Peyer's patch (tissue), 4 donors: ENCODE measurements around the gene CSRP2. TPM values are rescaled to one million over a fixed set of nuclear protein-coding genes. Genes with fewer than 3 reads are reported as not detected.

Experiments
- DNase-seq, 3 donors: peaks; one replicate each; pipeline ENCODE4 v3.0.0-alpha.2; 2017 to 2019
- H3K27ac ChIP-seq, 4 donors: fragments of 200-600 bp; sonication (generic); one replicate each; pipeline ENCODE4 v1.5.1; 2016 to 2019
- H3K27me3 ChIP-seq, 2 donors: fragments of 200-600 bp; sonication (generic); one replicate each; pipeline ENCODE4 v1.5.1; 2019
- H3K36me3 ChIP-seq, 3 donors: fragments of 200-600 bp; sonication (generic); one replicate each; pipeline ENCODE4 v1.5.1; 2016 to 2019
- H3K4me1 ChIP-seq, 4 donors: fragments of 200-600 bp; sonication (generic); one replicate each; pipeline ENCODE4 v1.5.1; 2016 to 2019
- H3K4me3 ChIP-seq, 4 donors: fragments of 200-600 bp; sonication (generic); 1 replicate in 3 of 4; 2 replicates in 1 of 4; pipeline ENCODE4 v1.5.1; 2016 to 2019; ENCODE audit warnings: mild to moderate bottlenecking in 1 of 4
- H3K9me3 ChIP-seq, 4 donors: fragments of 200-600 bp; sonication (generic); one replicate each; pipeline ENCODE4 v1.5.1; 2016 to 2019; ENCODE audit warnings: mild to moderate bottlenecking in 1 of 4
- CTCF ChIP-seq, 6 experiments: fragments of 450-650 bp in 4 of 6; fragments of 200-600 bp in 2 of 6; sonication (generic) in 1 of 6; IDR thresholded peaks; one replicate each; pipeline ENCODE4 v1.5.1; 2017 to 2019; ENCODE audit warnings: antibody characterized with exemption in 6 of 6, mild to moderate bottlenecking in 3 of 6, moderate library complexity in 1 of 6
- POLR2A ChIP-seq, 2 donors: fragments of 450-650 bp; IDR thresholded peaks; one replicate each; pipeline ENCODE4 v1.5.1; 2017; ENCODE audit warnings: antibody characterized with exemption in 2 of 2, mild to moderate bottlenecking in 2 of 2, moderate library complexity in 2 of 2
- total RNA-seq, 4 donors: library from RNA; depleted of rRNA; stranded (reverse); fragments of >200 nt; gene quantifications; one replicate each; pipeline ENCODE4 v1.1.0, GENCODE V29; 2016

The CSRP2 gene
- total RNA-seq, 4 donors from 2014 or later = 1.9 to 10.6 (median 8.5) TPM

DNA sequence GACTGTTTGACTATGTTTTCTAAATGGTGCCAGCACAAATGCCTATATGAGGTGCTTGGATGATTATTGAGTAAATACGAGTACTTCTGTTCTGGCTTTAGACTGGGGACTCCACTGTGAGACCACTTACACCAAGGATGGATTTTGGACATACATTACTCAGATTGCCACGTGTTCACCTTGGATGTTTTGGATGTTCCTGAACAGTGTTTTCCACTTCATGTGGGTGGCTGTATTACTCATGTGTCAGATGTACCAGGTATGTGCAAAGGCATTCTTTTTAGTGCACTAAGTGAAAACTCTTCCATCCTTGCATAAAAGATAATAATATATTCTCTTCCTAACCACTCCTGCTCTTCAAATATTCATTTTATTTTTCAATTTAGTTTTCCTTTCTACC is 30.7 kb downstream of the CSRP2 start:
- Histone ChIP-seq H3K36me3 (peaks cover 0 to 23% (median 0%) of the 10 kb centered on the region in 3 donors), H3K4me1 (no peaks in the 10 kb centered on the region), H3K27ac (no peak overlapping the region), H3K9me3 (no peaks in the 10 kb centered on the region), H3K27me3 (no peaks in the 10 kb centered on the region), H3K4me3 (no peak overlapping the region)
- no peak for DNase-seq
- TF ChIP-seq POLR2A (IDR thresholded peaks at IDR 0.05) (no peak), CTCF (IDR thresholded peaks at IDR 0.05) (no peak)

GRCh38 chr12:76847260-76847659 is 31.6 kb downstream of the CSRP2 start:
- no peaks in the 10 kb centered on the region for H3K4me1 ChIP-seq
- TF ChIP-seq POLR2A (IDR thresholded peaks at IDR 0.05) (no peak), CTCF (IDR thresholded peaks at IDR 0.05) (no peak)
- peaks cover 0 to 23% (median 0%) of the 10 kb centered on the region in 3 donors for H3K36me3 ChIP-seq
- no peaks in the 10 kb centered on the region for H3K9me3 ChIP-seq
- H3K27me3 ChIP-seq = no peaks in the 10 kb centered on the region
- no peak overlapping the region for H3K27ac ChIP-seq
- DNase-seq = no peak
- no peak overlapping the region for H3K4me3 ChIP-seq

DNA sequence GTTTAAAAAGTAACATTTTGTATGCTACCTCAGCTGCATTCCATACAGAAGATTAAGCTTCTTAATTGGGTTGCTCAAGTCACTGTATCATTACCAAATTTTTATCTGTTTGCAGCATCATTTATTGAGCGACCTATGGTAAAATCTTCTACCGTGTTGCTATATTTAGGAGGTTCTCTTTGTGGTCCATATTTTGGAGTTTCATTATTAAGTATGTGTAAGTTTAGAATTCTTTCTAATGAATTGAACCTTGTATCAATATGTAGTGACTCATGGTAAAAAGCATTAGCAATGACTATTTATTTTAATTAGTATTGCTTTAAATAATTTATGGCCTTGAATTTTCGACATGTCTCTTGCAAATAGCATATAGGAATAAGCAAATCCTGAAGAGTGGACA is 42.2 kb downstream of the CSRP2 start:
- no peak for TF ChIP-seq POLR2A (IDR thresholded peaks at IDR 0.05)
- no peak for DNase-seq
- Histone ChIP-seq H3K4me3 (no peak overlapping the region), H3K36me3 (peaks cover 0 to 17% (median 0%) of the 10 kb centered on the region in 3 donors), H3K27me3 (no peaks in the 10 kb centered on the region), H3K27ac (no peak overlapping the region), H3K4me1 (no peaks in the 10 kb centered on the region), H3K9me3 (peaks cover 0 to 5% (median 0%) of the 10 kb centered on the region in 4 donors)

DNA sequence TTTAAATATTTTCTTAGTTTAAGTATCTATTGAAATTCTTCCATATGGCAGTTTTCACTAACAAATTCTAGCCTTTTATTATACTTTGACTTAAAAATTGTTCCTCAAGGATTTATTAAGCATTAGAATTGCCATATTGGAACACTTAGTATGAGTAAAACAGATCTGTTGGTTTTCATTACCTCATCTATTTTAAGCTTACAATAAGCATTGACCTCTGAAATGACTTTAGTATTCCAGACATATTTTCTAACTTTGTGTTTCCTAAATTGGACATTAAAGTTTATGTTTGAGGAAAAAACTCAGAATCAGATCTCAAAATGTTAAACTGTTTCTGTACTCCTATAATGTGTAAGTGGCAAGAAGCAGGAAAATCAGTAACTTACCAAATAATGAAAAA is 48.4 kb downstream of the CSRP2 start:
- no peak overlapping the region for H3K27ac ChIP-seq
- no peak for DNase-seq
- peaks cover 0 to 38% (median 0%) of the 10 kb centered on the region in 3 donors for H3K36me3 ChIP-seq
- no peak overlapping the region for H3K4me3 ChIP-seq
- H3K9me3 ChIP-seq = peaks cover 0 to 5% (median 0%) of the 10 kb centered on the region in 4 donors
- H3K27me3 ChIP-seq = no peaks in the 10 kb centered on the region
- H3K4me1 ChIP-seq = no peaks in the 10 kb centered on the region
- no peak for TF ChIP-seq CTCF (IDR thresholded peaks at IDR 0.05)
- TF ChIP-seq POLR2A (IDR thresholded peaks at IDR 0.05) = no peak

DNA sequence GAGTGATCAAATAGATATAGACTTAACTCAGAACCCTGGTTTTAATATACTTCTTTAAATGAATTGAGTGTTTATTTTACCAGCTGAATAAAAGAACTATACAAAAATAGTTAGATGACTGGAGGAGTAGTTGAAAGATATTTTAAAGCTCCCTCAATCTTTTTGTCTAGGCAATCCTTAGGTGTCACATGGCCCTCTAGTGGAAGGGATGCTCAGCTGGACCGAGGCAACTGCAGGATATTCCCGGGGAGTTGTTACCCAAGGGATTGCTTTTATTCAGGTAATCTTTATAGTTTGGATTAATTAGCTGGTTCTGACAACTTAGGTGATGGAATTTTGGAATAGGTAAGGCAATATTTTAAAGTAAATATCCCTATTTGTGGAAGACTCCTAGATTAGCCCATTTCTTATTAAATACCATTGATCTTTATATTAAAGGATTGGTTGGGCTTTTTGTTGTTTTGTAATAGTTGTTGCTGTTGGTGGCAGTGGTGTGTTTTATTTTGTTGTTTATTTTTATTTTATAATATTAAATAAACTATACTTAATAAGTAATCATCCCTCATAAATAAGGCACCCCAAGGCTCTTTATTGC is 57.8 kb downstream of the CSRP2 start:
- Histone ChIP-seq H3K4me1 (no peaks in the 10 kb centered on the region), H3K36me3 (peaks cover 0 to 20% (median 0%) of the 10 kb centered on the region in 3 donors), H3K9me3 (no peaks in the 10 kb centered on the region), H3K27ac (no peak overlapping the region), H3K4me3 (no peak overlapping the region), H3K27me3 (no peaks in the 10 kb centered on the region)
- DNase-seq = no peak
- TF ChIP-seq POLR2A (IDR thresholded peaks at IDR 0.05) (no peak), CTCF (IDR thresholded peaks at IDR 0.05) (peak in 4 of 6 experiments; percentile 21 to 46 (median 38))

DNA sequence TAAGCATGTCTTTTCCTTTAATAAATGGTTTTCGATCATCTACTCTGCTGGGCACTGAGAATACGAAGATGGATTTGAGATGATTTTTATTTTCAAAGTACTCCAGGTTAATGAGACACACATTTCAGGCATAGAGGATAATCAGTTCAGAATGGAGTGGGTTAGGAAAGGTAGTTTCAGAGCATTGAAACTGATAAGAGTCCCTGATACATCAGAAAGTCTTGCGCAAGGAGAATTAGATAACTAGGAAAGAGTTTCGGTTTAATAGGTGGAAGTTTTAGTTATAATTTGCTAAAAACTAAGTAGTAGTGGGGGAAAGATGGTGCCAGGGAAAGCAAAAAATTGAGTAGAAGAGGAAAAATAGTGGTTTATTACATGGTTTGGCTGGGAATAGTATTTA is 64.8 kb downstream of the CSRP2 start:
- Histone ChIP-seq H3K4me1 (no peaks in the 10 kb centered on the region), H3K9me3 (no peaks in the 10 kb centered on the region), H3K4me3 (no peak overlapping the region), H3K36me3 (peaks cover 0 to 21% (median 0%) of the 10 kb centered on the region in 3 donors), H3K27ac (no peak overlapping the region), H3K27me3 (no peaks in the 10 kb centered on the region)
- no peak for DNase-seq
- TF ChIP-seq POLR2A (IDR thresholded peaks at IDR 0.05) = no peak
- TF ChIP-seq CTCF (IDR thresholded peaks at IDR 0.05) = no peak
